ENCODE results near the gene MTERF4. TPM values are rescaled to one million over a fixed set of nuclear protein-coding genes. Genes with fewer than 3 reads are reported as not detected.

Gene MTERF4
- polyA plus RNA-seq, 1 donor, result 53.3 TPM

GRCh38 chr2:241134711-241135110 is 32.6 kb upstream of the MTERF4 start:
- Histone ChIP-seq H3K36me3 (ENCODE audit: control insufficient read depth, insufficient read depth, low read length) (peaks cover 7% of the 10 kb centered on the region), H3K4me3 (ENCODE audit: low read length) (no peak overlapping the region), H3K27me3 (ENCODE audit: control insufficient read depth, insufficient read depth, low read length) (no peaks in the 10 kb centered on the region), H3K9me3 (ENCODE audit: control insufficient read depth, low read depth, low read length) (no peaks in the 10 kb centered on the region), H3K4me1 (ENCODE audit: control insufficient read depth, insufficient read depth, low read length) (peaks cover 9% of the 10 kb centered on the region), H3K27ac (ENCODE audit: low read length) (no peak overlapping the region)
- no CpG with 5 or more reads among the region's 7 CpGs for WGBS (ENCODE audit: insufficient coverage, low lambda C conversion rate)
- DNase-seq, result no peak

- Histone ChIP-seq H3K27me3 (ENCODE audit: control insufficient read depth, insufficient read depth, low read length) (no peaks in the 10 kb centered on the region), H3K36me3 (ENCODE audit: control insufficient read depth, insufficient read depth, low read length) (peaks cover 7% of the 10 kb centered on the region), H3K4me1 (ENCODE audit: control insufficient read depth, insufficient read depth, low read length) (peaks cover 9% of the 10 kb centered on the region), H3K4me3 (ENCODE audit: low read length) (no peak overlapping the region), H3K27ac (ENCODE audit: low read length) (no peak overlapping the region), H3K9me3 (ENCODE audit: control insufficient read depth, low read depth, low read length) (no peaks in the 10 kb centered on the region)
- WGBS (ENCODE audit: insufficient coverage, low lambda C conversion rate), result no CpG with 5 or more reads among the region's 10 CpGs
- DNase-seq, result no peak
Measured at GRCh38 chr2:241133436-241133820, 31.3 kb upstream of the MTERF4 start.

- peaks cover 4% of the 10 kb centered on the region for H3K36me3 ChIP-seq (ENCODE audit: control insufficient read depth, insufficient read depth, low read length)
- no peaks in the 10 kb centered on the region for H3K9me3 ChIP-seq (ENCODE audit: control insufficient read depth, low read depth, low read length)
- H3K27ac ChIP-seq (ENCODE audit: low read length), result no peak overlapping the region
- no peaks in the 10 kb centered on the region for H3K27me3 ChIP-seq (ENCODE audit: control insufficient read depth, insufficient read depth, low read length)
- no peak for DNase-seq
- H3K4me3 ChIP-seq (ENCODE audit: low read length), result no peak overlapping the region
- H3K4me1 ChIP-seq (ENCODE audit: control insufficient read depth, insufficient read depth, low read length), result peaks cover 9% of the 10 kb centered on the region
- no CpG with 5 or more reads among the region's 14 CpGs for WGBS (ENCODE audit: insufficient coverage, low lambda C conversion rate)
Measured at GRCh38 chr2:241132538-241133435, 30.7 kb upstream of the MTERF4 start.

- no peak for DNase-seq
Measured at GRCh38 chr2:241131531-241131930, 29.4 kb upstream of the MTERF4 start.

GRCh38 chr2:241130316-241130715 is 28.2 kb upstream of the MTERF4 start:
- Histone ChIP-seq H3K36me3 (ENCODE audit: control insufficient read depth, insufficient read depth, low read length) (peaks cover 13% of the 10 kb centered on the region), H3K4me1 (ENCODE audit: control insufficient read depth, insufficient read depth, low read length) (no peaks in the 10 kb centered on the region), H3K27ac (ENCODE audit: low read length) (no peak overlapping the region), H3K4me3 (ENCODE audit: low read length) (no peak overlapping the region), H3K27me3 (ENCODE audit: control insufficient read depth, insufficient read depth, low read length) (no peaks in the 10 kb centered on the region), H3K9me3 (ENCODE audit: control insufficient read depth, low read depth, low read length) (no peaks in the 10 kb centered on the region)
- no peak for DNase-seq
- no CpG with 5 or more reads among the region's 16 CpGs for WGBS (ENCODE audit: insufficient coverage, low lambda C conversion rate)

More at GRCh38 chr2:241131531-241131930, 29.4 kb upstream of the MTERF4 start:
- H3K4me3 ChIP-seq (ENCODE audit: low read length), result no peak overlapping the region
- H3K9me3 ChIP-seq (ENCODE audit: control insufficient read depth, low read depth, low read length), result no peaks in the 10 kb centered on the region
- peaks cover 3% of the 10 kb centered on the region for H3K36me3 ChIP-seq (ENCODE audit: control insufficient read depth, insufficient read depth, low read length)
- H3K27ac ChIP-seq (ENCODE audit: low read length), result no peak overlapping the region
- H3K4me1 ChIP-seq (ENCODE audit: control insufficient read depth, insufficient read depth, low read length), result peaks cover 9% of the 10 kb centered on the region
- WGBS (ENCODE audit: insufficient coverage, low lambda C conversion rate), result no CpG with 5 or more reads among the region's 7 CpGs
- no peaks in the 10 kb centered on the region for H3K27me3 ChIP-seq (ENCODE audit: control insufficient read depth, insufficient read depth, low read length)

GRCh38 chr2:241129086-241129871 is 27.2 kb upstream of the MTERF4 start:
- Histone ChIP-seq H3K4me1 (ENCODE audit: control insufficient read depth, insufficient read depth, low read length) (no peaks in the 10 kb centered on the region), H3K27ac (ENCODE audit: low read length) (no peak overlapping the region), H3K4me3 (ENCODE audit: low read length) (no peak overlapping the region), H3K36me3 (ENCODE audit: control insufficient read depth, insufficient read depth, low read length) (peaks cover 13% of the 10 kb centered on the region), H3K9me3 (ENCODE audit: control insufficient read depth, low read depth, low read length) (no peaks in the 10 kb centered on the region), H3K27me3 (ENCODE audit: control insufficient read depth, insufficient read depth, low read length) (no peaks in the 10 kb centered on the region)
- no CpG with 5 or more reads among the region's 12 CpGs for WGBS (ENCODE audit: insufficient coverage, low lambda C conversion rate)
- no peak for DNase-seq

- Histone ChIP-seq H3K27ac (ENCODE audit: low read length) (no peak overlapping the region), H3K36me3 (ENCODE audit: control insufficient read depth, insufficient read depth, low read length) (peaks cover 16% of the 10 kb centered on the region), H3K9me3 (ENCODE audit: control insufficient read depth, low read depth, low read length) (no peaks in the 10 kb centered on the region), H3K4me1 (ENCODE audit: control insufficient read depth, insufficient read depth, low read length) (no peaks in the 10 kb centered on the region), H3K4me3 (ENCODE audit: low read length) (no peak overlapping the region), H3K27me3 (ENCODE audit: control insufficient read depth, insufficient read depth, low read length) (no peaks in the 10 kb centered on the region)
- no peak for DNase-seq
- no CpG with 5 or more reads among the region's 8 CpGs for WGBS (ENCODE audit: insufficient coverage, low lambda C conversion rate)
Measured at GRCh38 chr2:241128266-241128665, 26.2 kb upstream of the MTERF4 start.

- H3K36me3 ChIP-seq (ENCODE audit: control insufficient read depth, insufficient read depth, low read length), result peaks cover 23% of the 10 kb centered on the region
- no peaks in the 10 kb centered on the region for H3K27me3 ChIP-seq (ENCODE audit: control insufficient read depth, insufficient read depth, low read length)
- H3K27ac ChIP-seq (ENCODE audit: low read length), result no peak overlapping the region
- H3K9me3 ChIP-seq (ENCODE audit: control insufficient read depth, low read depth, low read length), result no peaks in the 10 kb centered on the region
- DNase-seq, result no peak
- H3K4me1 ChIP-seq (ENCODE audit: control insufficient read depth, insufficient read depth, low read length), result no peaks in the 10 kb centered on the region
- H3K4me3 ChIP-seq (ENCODE audit: low read length), result no peak overlapping the region
- WGBS (ENCODE audit: insufficient coverage, low lambda C conversion rate), result no CpG with 5 or more reads among the region's 18 CpGs
Measured at GRCh38 chr2:241126771-241127202, 24.7 kb upstream of the MTERF4 start.

GRCh38 chr2:241126201-241126611 is 24.1 kb upstream of the MTERF4 start:
- WGBS (ENCODE audit: insufficient coverage, low lambda C conversion rate), result no CpG with 5 or more reads among the region's 21 CpGs
- Histone ChIP-seq H3K4me1 (ENCODE audit: control insufficient read depth, insufficient read depth, low read length) (no peaks in the 10 kb centered on the region), H3K27me3 (ENCODE audit: control insufficient read depth, insufficient read depth, low read length) (no peaks in the 10 kb centered on the region), H3K36me3 (ENCODE audit: control insufficient read depth, insufficient read depth, low read length) (peaks cover 23% of the 10 kb centered on the region), H3K27ac (ENCODE audit: low read length) (no peak overlapping the region), H3K4me3 (ENCODE audit: low read length) (no peak overlapping the region), H3K9me3 (ENCODE audit: control insufficient read depth, low read depth, low read length) (no peaks in the 10 kb centered on the region)
- no peak for DNase-seq

GRCh38 chr2:241125626-241126025 is 23.5 kb upstream of the MTERF4 start:
- WGBS (ENCODE audit: insufficient coverage, low lambda C conversion rate), result 100% methylated on average over 1 of the region's 13 CpGs
- H3K4me1 ChIP-seq (ENCODE audit: control insufficient read depth, insufficient read depth, low read length), result no peaks in the 10 kb centered on the region
- no peak overlapping the region for H3K27ac ChIP-seq (ENCODE audit: low read length)
- H3K9me3 ChIP-seq (ENCODE audit: control insufficient read depth, low read depth, low read length), result no peaks in the 10 kb centered on the region
- H3K36me3 ChIP-seq (ENCODE audit: control insufficient read depth, insufficient read depth, low read length), result peaks cover 23% of the 10 kb centered on the region
- H3K4me3 ChIP-seq (ENCODE audit: low read length), result no peak overlapping the region
- DNase-seq, result no peak
- H3K27me3 ChIP-seq (ENCODE audit: control insufficient read depth, insufficient read depth, low read length), result no peaks in the 10 kb centered on the region

Measured in large intestine (tissue), 3 donors.